Pancreas (tissue), 10 donors: ENCODE results near the gene IGSF3. TPM values are rescaled to one million over a fixed set of nuclear protein-coding genes. Genes with fewer than 3 reads are reported as not detected.
"Not testable (repeated sequence)": the region's sequence is repeated elsewhere in the genome, so short reads cannot be mapped to it uniquely, and the experiment has no call there.

Experiments used
- ATAC-seq, 4 donors: fragments of 200-7000 bp; cut with Tn5 transposase; one replicate each; pipeline versions ENCODE4 v1.8.0 to v1.9.1; 2020; ENCODE audit warnings: mild to moderate bottlenecking in 4 of 4, moderate library complexity in 4 of 4
- DNase-seq, 6 donors: peaks; one replicate each; pipeline ENCODE4 v3.0.0-alpha.2; 2020
- FAIRE-seq: peaks from 2 replicates; lab custom pipeline; 2012; peaks lifted over from hg19 to GRCh38; lab: Jason Lieb, UNC
- H3K27ac ChIP-seq, 4 donors: fragments of 200-600 bp; sonication (generic); 1 replicate in 3 of 4; 2 replicates in 1 of 4; pipeline versions ENCODE4 v1.5.0 to v1.8.0; 2020
- H3K27me3 ChIP-seq, 4 donors: fragments of 200-600 bp; one replicate each; pipeline ENCODE4 v1.8.0; 2021
- H3K36me3 ChIP-seq, 3 donors: fragments of 200-600 bp; sonication (generic) in 1 of 3; one replicate each; pipeline versions ENCODE4 v1.5.0 to v1.8.0; 2020 to 2021
- H3K4me1 ChIP-seq, 3 donors: fragments of 200-600 bp; one replicate each; pipeline ENCODE4 v1.8.0; 2021
- H3K4me3 ChIP-seq, 4 donors: fragments of 200-600 bp; sonication (generic) in 2 of 4; one replicate each; pipeline versions ENCODE4 v1.5.0 to v1.8.0; 2020 to 2021
- H3K9me3 ChIP-seq, 4 donors: fragments of 200-600 bp; one replicate each; pipeline ENCODE4 v1.8.0; 2021
- CTCF ChIP-seq, 4 donors: fragments of 200-600 bp; sonication (generic) in 3 of 4; IDR thresholded peaks; one replicate each; pipeline versions ENCODE4 v1.5.0 to v1.8.0; 2021; ENCODE audit warnings: antibody characterized with exemption in 4 of 4
- WGBS, 2 donors: extraction: QIAGEN DNeasy Blood & Tissue Kit; methylation state at CpG; one replicate each; pipeline ENCODE4 v1.1.7; 2013; 5-methylcytosine and 5-hydroxymethylcytosine counted together
- intact Hi-C, 3 donors: fragments of 100-400 bp; cut with DNase I; formaldehyde crosslinking; loops; one replicate each; pipeline versions ENCODE4 v1.11.1 to v1.14.2; 2022
- polyA plus RNA-seq, 2 donors: library from polyadenylated mRNA; stranded (reverse); fragments of 200-250 nt; gene quantifications; one replicate each; pipeline ENCODE4 v1.2.3, GENCODE V29; 2013
- total RNA-seq, 6 donors: library from RNA; stranded (reverse); fragmentation: NEBNext Ultra II Directional in 4 of 6; extraction: Animal tissue kit (Norgen Biotek cat#: 25700) in 4 of 6; gene quantifications; one replicate each; pipeline versions ENCODE4 v1.2.1 to v1.2.4, GENCODE V29; 2021 to 2023
- donor health status: healthy with polysubstance abuse.
- donor health status: DM: no; HTN: no; CAD: no; lungs with moderate emphysema.
- donor health status: DM: no; HTN: no; CAD: no.
- donor health status: control.
- donor health status: control.
- donor health status: Bipolar disorder and iron deficiency.
- donor health status: DM: yes; HTN: yes; CAD: no.
- donor health status: DM: no; HTN: no; CAD: no.
- donor health status: DM: no; HTN: no; CAD: no.
- donor health status: DM: yes; HTN: yes; CAD: no.

Gene IGSF3
- total and polyA plus RNA-seq, 8 donors, result 1.8 to 10.5 (median 2.7) TPM

DNA sequence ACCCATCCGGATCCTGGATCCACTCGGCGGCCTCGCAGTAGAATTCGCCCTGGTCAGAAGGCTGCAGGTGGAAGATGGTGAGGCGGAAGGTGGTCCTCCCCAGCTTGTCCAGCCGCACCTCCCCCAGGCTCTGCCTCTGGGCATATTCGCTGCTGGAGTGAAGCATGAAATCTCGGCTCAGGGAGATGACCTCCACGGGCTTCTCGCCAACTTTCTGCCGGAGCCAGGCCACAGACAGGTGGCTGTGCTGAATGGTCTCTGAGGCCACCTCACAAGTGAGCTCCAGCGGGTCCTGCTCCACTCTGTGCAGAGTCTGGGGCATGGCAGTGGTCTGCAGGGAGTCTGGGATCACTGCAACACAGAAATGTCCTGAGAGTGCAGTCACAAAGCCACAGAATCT, 53.7 kb downstream of the IGSF3 start:
- H3K4me1 ChIP-seq, H3K27ac ChIP-seq, H3K36me3 ChIP-seq, H3K4me3 ChIP-seq, intact Hi-C loops, FAIRE-seq, DNase-seq, ATAC-seq, H3K27me3 ChIP-seq, H3K9me3 ChIP-seq: not testable (repeated sequence)
- 82 to 87% methylated on average over 13 of the region's 13 CpGs for WGBS, 2 donors

DNA sequence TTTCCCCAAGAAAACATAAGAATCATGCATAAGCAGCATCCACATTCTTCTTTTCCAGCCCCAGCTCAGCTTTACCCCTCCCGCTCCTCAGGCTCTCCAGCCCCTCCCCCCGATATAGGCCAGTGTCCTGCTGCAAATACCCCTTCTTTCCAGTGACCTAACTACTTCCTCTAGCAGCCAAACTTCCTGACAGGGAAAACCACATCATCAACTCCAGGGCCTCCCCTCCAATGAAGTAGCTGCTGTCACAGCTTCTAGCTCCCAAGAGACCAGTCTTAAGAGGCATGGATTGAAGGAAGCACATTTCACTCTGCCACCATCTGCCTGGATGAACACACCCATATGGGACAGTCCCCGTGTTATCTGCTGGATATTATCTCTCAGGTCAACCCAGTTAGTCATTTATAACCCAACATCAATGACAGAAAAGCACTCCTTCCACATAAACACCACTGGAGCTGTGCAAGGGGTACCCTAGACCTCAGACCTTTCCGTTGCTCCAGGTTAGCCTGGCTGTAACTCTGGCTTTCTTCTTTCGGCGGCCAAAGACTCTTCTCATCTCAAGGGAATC, 57.6 kb downstream of the IGSF3 start:
- H3K27ac ChIP-seq, H3K4me1 ChIP-seq, H3K4me3 ChIP-seq, H3K36me3 ChIP-seq, FAIRE-seq, ATAC-seq, H3K27me3 ChIP-seq, DNase-seq, intact Hi-C loops, H3K9me3 ChIP-seq: not testable (repeated sequence)
- WGBS, 2 donors, result 83 to 88% methylated on average over 6 of the region's 6 CpGs

- H3K4me3 ChIP-seq, H3K27me3 ChIP-seq, H3K27ac ChIP-seq, ATAC-seq, H3K4me1 ChIP-seq, H3K36me3 ChIP-seq, H3K9me3 ChIP-seq, DNase-seq, intact Hi-C loops, FAIRE-seq: not testable (repeated sequence)
- 75 to 83% methylated on average over 2 of the region's 2 CpGs for WGBS, 2 donors
Measured at GRCh38 chr1:116608841-116609240, 58.7 kb downstream of the IGSF3 start.

DNA sequence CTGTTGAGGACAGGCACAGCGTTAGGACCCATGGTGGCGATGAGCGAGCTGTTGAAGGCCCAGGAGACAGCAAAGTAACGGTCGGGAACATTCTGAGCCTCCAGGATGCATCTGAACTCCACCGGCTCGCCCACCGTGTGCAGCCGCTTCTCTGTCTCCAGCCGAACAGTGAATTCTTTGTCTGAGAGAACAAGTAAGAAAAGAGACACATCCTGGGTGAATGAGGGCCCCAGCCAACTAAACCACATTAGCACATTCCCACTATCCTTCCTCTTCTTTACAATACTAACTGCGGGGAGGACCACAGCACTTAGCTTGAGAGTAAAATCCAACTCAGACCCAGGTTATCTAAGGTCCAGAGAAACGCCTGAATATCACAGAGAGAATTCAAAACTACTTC, 59.4 kb downstream of the IGSF3 start:
- H3K9me3 ChIP-seq, H3K27me3 ChIP-seq, H3K4me3 ChIP-seq, DNase-seq, FAIRE-seq, H3K27ac ChIP-seq, H3K36me3 ChIP-seq, intact Hi-C loops, H3K4me1 ChIP-seq, ATAC-seq: not testable (repeated sequence)
- WGBS, 2 donors, result 78 to 81% methylated on average over 8 to 12 of the region's 12 CpGs

DNA sequence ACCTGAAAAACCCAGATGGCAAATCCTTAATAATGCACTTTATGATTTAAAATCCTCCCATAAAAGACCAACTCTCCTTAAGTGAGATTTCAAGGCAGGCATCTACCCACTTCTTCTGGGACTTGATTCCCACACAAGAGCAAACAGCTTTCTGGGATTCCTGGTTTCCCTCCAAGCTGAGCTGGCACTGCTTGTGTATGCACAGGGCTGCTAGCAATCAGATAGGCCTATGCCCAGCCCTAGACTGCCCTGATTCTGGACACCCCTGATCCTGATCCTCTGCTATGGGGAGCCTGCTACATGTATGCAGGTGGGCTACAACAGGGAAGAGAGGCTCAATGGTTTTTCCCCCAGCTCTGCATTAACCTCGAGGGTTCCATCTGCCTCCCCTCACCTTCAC, 60.1 kb downstream of the IGSF3 start:
- intact Hi-C loops, result not testable (repeated sequence)
- ATAC-seq, result peak; percentile 38 to 85 (median 69)

GRCh38 chr1:116606067-116606466, 61.5 kb downstream of the IGSF3 start:
- 87 to 92% methylated on average over 6 to 7 of the region's 8 CpGs for WGBS, 2 donors
- H3K4me3 ChIP-seq, intact Hi-C loops, FAIRE-seq, H3K27me3 ChIP-seq, H3K27ac ChIP-seq, DNase-seq, H3K36me3 ChIP-seq, H3K4me1 ChIP-seq, H3K9me3 ChIP-seq: not testable (repeated sequence)
- ATAC-seq, result peak in 3 of 4 donors; percentile 54 to 67 (median 57)

More for the DNA sequence above, 60.1 kb downstream of the IGSF3 start:
- 48 to 86% methylated on average over 1 of the region's 1 CpG for WGBS, 2 donors
- FAIRE-seq, H3K4me3 ChIP-seq, H3K27ac ChIP-seq, H3K4me1 ChIP-seq, H3K27me3 ChIP-seq, DNase-seq, H3K36me3 ChIP-seq, H3K9me3 ChIP-seq: not testable (repeated sequence)

DNA sequence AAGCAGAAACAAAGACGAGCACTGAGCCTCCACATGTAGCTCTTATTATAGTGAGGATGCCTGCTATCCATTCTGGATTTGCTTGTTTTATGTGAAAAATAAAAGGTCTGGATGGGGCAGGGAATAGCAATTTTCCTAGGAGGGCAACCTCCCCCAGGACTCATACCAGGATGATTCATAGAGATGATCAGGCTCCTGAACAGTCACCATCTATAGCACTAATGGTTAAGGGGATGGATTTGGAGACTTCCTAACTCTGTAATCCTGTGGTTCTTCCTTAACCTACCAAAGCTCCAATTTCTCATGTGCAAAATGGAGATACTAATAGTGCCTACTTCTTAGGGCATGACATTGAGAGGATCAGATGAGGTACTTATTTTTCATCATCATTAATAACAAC, 62.2 kb downstream of the IGSF3 start:
- Histone ChIP-seq H3K27me3 (no peaks in the 10 kb centered on the region), H3K9me3 (no peaks in the 10 kb centered on the region), H3K4me1 (no peaks in the 10 kb centered on the region), H3K27ac (no peak overlapping the region), H3K36me3 (no peaks in the 10 kb centered on the region), H3K4me3 (no peak overlapping the region)
- intact Hi-C loops, result no loop called here
- WGBS, 2 donors, result 70 to 90% methylated on average over 1 of the region's 1 CpG
- no peak for TF ChIP-seq CTCF (IDR thresholded peaks at IDR 0.05)
- DNase-seq (no peak), ATAC-seq (no peak), FAIRE-seq (no peak)

GRCh38 chr1:116604408-116604807, 63.1 kb downstream of the IGSF3 start:
- ATAC-seq, H3K9me3 ChIP-seq, H3K27me3 ChIP-seq, H3K27ac ChIP-seq, FAIRE-seq, H3K36me3 ChIP-seq, DNase-seq, H3K4me1 ChIP-seq, intact Hi-C loops, H3K4me3 ChIP-seq: not testable (repeated sequence)
- 72 to 85% methylated on average over 6 of the region's 6 CpGs for WGBS, 2 donors

- H3K27ac ChIP-seq, ATAC-seq, intact Hi-C loops, H3K4me3 ChIP-seq, H3K4me1 ChIP-seq, FAIRE-seq, H3K9me3 ChIP-seq, H3K36me3 ChIP-seq, H3K27me3 ChIP-seq, DNase-seq: not testable (repeated sequence)
- 80 to 90% methylated on average over 21 of the region's 21 CpGs for WGBS, 2 donors
Measured at GRCh38 chr1:116603646-116604045, 63.9 kb downstream of the IGSF3 start.

GRCh38 chr1:116599369-116599768, 68.2 kb downstream of the IGSF3 start:
- H3K4me3 ChIP-seq, FAIRE-seq, DNase-seq, H3K4me1 ChIP-seq, intact Hi-C loops, H3K9me3 ChIP-seq, H3K36me3 ChIP-seq, H3K27ac ChIP-seq, H3K27me3 ChIP-seq, ATAC-seq: not testable (repeated sequence)
- WGBS, 2 donors, result 87 to 89% methylated on average over 1 to 2 of the region's 2 CpGs

GRCh38 chr1:116598420-116599036, 69.0 kb downstream of the IGSF3 start:
- H3K27ac ChIP-seq, H3K27me3 ChIP-seq, ATAC-seq, H3K9me3 ChIP-seq, H3K4me3 ChIP-seq, H3K36me3 ChIP-seq, intact Hi-C loops, H3K4me1 ChIP-seq, DNase-seq, FAIRE-seq: not testable (repeated sequence)
- WGBS, 2 donors, result 75 to 89% methylated on average over 11 of the region's 11 CpGs
